KBM-7 (cell line): ENCODE measurements around the gene ABCC11.
"Not testable (repeated sequence)": the region's sequence is repeated elsewhere in the genome, so short reads cannot be mapped to it uniquely, and the experiment has no call there.

Experiments
- DNase-seq: peaks from one replicate; pipeline ENCODE4 v3.0.0-alpha.2; 2015
- in situ Hi-C: fragments of 300-500 bp; cut with MboI; formaldehyde crosslinking; loops from 2 replicates; pipeline ENCODE4 v1.14.3; 2020; ENCODE audit warnings: low sequenced_read_pairs, low pct_unique_long_range_greater_than_20kb, mixed read lengths

The ABCC11 gene

GRCh38 chr16:48210747-48211146 is 36.6 kb downstream of the ABCC11 start:
- in situ Hi-C loops = no loop called here

DNA sequence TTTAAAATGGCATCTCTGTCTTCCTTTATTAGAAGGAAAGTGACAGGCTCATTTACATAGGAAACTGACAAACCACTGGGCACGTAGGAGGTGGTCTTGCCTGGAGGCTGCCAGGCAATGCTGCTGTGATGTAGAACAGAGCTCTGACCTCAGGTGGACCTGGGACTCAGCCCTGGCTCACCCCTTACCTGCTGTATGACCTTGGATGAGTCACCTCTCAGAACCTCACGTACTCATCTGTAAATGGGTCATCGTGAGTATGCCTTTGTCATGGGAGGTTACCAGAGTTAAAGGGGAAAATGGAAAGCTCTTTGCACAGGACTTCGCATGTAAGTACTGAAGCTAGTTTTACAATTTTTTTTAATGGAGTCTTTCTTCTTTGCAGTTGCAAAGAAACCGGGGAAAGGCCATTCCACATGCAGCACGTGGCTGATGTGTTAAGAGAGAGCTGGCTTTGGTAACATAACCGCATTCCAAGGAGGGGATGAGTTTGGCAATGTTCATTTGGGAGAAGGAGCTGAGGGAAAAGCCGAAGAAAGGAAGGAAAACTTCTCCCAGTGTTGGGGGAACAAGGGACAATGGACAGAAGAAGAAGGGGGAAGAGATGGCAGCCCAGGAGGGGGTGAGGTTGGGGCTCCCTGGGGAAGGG is 40.6 kb downstream of the ABCC11 start:
- no peak for DNase-seq
- in situ Hi-C loops = no loop called here

More at GRCh38 chr16:48210747-48211146, 36.6 kb downstream of the ABCC11 start:
- DNase-seq = no peak

DNA sequence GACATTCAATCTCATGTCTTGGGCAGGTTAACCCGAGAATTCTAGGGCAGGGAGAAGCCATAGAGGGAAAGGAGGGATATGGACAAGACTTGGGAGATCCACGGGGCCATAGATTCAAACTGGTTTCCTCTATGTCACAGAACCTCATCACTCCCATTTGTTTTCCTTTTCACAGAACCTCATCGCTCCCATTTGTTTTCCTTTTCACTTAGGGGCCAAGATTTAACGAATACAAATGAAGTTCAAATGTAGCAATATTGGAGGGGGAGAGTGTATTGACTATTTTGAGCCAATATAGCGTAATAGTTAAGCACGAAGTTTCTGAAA is 42.6 kb downstream of the ABCC11 start:
- DNase-seq = no peak
- in situ Hi-C loops = no loop called here

DNA sequence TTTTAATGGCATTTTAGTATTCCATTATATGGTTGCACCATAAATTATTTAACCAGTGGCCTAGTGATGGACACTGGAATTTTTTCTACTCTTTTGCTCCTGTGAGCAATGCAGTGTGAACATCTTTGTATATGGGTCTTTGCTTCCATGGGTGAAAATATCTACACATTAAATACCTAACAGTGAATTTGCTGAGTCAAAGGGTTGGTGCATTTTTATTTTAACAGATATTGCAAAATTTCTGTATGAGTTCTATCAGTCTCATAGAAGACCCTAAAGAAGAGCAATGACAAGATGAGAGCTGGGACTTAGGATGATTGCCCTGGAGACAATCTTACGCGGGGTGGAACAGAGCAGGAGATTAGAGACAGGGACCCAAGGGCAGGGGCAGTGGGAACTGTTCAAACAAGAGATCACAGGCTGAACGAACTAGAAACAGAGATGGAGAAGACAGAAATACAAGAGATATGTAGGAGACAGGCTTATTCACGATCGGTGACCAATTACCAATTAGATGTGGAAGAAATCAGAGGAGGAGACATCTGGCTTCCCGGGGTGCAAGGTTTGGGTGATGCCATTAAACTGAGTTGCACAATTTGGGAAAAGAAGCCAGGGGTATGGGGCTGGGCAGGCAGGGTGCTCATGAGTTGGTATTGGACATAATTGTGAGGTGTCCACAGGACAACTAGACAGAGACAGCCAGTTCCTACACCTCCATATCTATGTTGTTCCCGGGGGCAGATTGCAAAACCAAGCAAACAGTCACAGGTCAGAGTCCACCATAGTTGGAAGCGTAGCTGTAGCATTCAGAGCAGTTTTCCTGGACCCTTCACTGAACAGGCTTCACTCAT is 43.1 kb downstream of the ABCC11 start:
- in situ Hi-C loops = no loop called here

DNA sequence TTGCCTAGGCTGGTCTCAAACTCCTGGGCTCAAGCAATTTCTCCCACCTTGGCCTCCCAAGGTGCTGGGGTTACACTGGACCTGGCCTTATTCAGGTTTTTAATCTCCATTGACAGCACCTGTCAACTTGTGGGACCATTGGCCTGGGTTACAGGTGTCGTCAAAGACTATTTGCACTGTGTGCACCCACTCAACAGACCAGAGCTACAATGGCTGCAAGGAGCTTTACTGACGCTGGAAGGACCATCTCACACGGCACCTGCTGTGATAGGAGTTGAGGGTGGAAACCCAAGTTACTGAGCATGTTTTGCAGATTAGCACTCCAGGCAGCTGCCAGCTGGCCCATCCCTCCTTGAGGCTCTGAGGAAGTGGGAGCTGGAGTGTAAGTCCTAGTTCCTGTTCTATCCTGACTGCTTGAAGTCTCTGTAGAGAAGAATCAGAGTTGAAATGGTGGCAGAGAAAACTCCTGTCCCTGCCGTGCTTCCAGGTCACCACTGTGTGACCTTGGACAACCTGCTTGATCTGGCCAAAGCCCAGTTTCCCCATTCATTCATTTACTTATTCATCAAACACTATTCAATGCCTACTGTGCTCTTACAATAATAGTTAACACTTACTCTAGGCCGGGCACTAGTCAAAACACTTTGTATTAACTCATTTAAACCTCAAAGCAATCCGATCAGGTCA is 45.7 kb downstream of the ABCC11 start:
- DNase-seq = peak; percentile 27
- in situ Hi-C loops = no loop called here

More for the DNA sequence above, 43.1 kb downstream of the ABCC11 start:
- DNase-seq = no peak

DNA sequence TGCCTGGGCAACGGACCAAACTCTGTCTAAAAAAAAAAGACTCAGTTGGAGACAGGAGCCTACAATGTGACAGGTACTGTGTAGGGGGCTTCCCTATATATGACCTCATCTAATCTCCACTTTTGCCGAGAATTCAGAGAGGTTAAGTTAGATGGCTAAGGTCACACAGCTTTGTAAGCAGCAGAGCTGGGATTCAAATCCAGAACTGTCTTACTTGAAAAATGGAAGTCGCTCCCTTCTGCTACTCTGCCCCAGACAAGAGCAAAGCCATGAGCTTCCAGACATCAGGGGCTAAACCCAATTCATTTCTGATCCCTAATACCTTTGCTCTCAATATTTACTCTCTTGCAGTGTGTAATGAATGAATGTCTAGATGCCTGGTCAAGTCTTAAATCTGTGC is 50.0 kb downstream of the ABCC11 start:
- DNase-seq = no peak
- in situ Hi-C loops = no loop called here

DNA sequence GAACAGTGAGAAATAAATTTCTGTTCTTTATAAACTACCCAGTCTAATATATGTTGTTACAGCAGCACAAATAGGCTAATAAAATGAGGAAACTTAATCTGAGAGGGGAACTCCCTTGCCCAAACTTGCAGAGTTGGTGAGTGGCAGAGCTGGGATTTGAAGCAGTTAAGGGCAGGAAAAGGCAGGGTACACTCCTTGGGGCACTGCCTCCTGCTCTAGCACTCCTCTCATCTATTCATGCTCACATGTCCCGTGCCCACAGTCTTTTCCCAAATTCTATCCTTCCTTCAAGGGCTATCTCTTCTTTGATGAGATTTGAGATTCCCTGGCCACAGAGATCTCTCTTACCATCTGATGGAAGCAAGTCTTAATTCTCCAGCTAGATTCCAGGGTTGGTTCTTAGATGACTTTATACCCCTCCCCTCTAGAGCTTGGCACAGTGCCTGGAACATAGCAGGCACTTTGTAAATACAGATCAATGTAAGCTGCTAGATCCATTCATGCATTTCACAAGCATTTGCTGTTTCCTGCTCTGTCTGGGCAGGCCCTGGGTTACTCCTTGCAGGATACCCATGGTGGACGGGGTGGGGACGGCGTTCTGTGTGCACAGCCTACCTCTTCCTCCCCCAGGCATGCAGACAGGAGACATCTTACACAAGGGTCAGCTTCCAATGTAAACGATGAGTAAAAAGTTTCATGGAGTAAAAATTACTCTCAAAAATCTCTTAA is 52.3 kb downstream of the ABCC11 start:
- DNase-seq = peak; percentile 35
- in situ Hi-C loops = no loop called here

DNA sequence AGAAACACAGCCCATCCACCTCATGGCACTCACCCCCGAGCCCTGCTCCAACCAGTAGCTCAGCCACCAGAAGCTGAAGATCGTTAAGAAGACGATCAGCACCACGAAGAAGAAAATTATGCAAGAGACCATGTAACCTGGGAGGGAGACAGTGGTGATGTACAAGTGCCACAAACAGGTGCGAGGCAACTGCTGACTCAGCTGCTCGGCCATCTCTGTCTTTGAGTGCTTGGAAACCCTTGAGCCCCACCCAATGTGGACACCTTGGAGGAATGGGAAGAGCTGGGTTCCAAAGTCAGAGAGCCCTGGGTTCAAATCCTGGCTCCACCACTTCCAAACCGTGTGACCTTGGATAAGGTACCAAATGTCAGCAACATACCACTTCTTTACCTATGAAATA is 53.5 kb downstream of the ABCC11 start:
- no peak for DNase-seq
- in situ Hi-C loops = no loop called here

DNA sequence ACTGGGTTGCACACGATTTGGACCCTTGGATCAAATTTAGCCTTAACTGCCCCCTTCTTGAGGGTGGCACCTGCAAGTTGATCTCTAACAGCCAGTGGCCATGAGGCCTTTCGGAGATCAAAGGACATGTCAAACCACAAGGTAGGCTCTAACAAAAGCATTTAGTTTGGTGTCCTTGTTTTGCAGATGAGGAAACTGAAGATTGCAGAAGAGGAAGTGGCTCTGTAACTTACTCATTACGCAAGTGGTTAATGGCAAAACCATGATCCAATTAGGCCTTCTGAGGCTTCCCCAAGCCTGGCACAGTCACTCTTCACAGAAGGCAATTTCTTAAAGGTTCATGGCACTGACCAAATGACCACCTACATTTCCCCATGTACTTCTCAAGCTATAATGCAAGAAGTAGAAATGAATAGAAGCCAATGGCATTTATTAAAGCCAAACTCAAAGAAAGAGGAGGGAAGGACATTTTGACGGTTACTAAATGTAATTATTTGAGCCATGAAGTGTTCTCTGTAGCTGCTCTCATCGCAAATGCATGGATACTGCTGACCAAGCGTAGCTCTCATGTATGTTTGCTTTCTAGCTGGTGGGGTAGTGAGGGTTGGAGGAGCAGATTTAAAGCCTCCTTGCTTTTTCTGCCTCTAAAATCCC is 58.8 kb downstream of the ABCC11 start:
- in situ Hi-C loops = no loop called here
- peak; percentile 73 for DNase-seq

GRCh38 chr16:48187779-48188178 is 59.6 kb downstream of the ABCC11 start:
- no peak for DNase-seq

DNA sequence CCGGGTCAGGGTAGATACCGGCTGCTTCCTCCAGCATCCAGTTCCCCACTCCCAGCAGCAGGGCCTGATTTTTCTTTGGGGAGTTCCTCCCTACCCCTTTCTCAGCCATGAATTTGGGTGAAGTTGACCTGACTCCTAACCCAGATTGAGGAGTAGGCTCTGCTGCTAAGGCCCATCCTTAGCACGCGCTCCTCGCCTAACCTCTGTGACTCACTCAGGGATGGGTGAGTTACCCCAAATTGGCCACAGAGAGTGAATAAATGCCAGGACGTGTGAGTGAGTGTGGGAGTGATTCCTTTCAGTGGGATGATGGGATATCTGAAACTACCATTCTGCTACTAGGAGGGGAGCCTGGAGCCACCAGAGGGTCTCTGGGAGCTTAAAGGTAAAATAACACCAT is 62.7 kb downstream of the ABCC11 start:
- in situ Hi-C loops = no loop called here
- DNase-seq = no peak

More at GRCh38 chr16:48187779-48188178, 59.6 kb downstream of the ABCC11 start:
- in situ Hi-C loops = no loop called here

- no peak for DNase-seq
- in situ Hi-C loops = no loop called here
These were observed 64.3 kb downstream of the ABCC11 start for GRCh38 chr16:48182979-48183537.

DNA sequence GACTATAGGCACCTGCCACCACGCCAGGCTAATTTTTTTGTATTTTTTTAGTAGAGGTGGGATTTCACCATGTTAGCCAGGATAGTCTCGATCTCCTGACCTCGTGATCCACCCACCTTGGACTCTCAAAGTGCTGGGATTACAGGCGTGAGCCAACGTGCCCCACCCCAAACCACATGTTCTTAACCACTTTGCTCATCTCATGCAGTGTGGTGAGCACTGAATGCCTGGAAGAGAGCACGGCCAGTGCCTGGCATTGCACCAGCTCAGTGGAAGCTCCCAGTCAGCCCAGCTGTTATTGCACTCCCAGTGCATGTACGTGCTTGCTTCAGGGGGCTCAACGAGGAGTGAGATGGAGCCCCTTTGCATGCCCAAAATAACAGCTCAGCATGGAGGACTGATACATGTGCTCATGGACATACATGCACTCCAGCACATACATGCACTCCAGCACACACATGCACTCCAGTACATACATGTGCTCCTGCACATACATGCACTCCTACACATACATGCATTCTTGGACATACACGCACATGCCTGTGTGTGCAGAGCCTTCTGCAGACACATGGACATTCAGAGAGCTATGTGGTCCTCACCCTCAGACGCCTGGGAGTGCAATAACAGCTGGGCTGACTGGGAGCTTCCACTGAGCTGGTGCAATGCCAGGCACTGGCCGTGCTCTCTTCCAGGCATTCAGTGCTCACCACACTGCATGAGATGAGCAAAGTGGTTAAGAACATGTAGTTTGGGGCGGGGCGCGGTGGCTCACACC is 65.4 kb downstream of the ABCC11 start:
- in situ Hi-C loops, DNase-seq: not testable (repeated sequence)

GRCh38 chr16:48180868-48181480 is 66.4 kb downstream of the ABCC11 start:
- no peak for DNase-seq
- in situ Hi-C loops = no loop called here

GRCh38 chr16:48176635-48177408 is 70.5 kb downstream of the ABCC11 start:
- in situ Hi-C loops = no loop called here
- DNase-seq = no peak

- no peak for DNase-seq
- in situ Hi-C loops = no loop called here
These were observed 73.5 kb downstream of the ABCC11 start for GRCh38 chr16:48173889-48174288.

DNA sequence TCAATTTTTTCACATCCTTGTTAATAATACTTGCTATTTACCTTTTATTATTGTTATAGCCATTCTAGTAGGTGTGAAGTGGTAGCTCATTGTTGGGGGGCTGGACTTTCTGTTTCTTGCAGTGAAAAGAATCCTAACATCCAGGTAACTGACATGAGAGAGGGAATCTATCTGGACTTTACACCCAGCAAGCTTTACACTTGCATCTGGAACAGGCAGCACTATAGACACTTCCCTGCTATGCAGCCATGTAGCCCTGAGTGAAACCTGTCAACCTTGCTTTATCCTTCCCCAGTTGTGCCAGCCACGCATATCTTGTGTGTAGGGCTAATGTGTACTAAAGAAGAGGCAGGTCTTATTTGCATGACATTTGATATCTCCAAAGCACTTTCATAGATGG is 74.7 kb downstream of the ABCC11 start:
- DNase-seq = no peak
- in situ Hi-C loops = no loop called here
